NCI-H526 treated with DMSO at 0.1 percent for 48 hours (cell line): Measurements from ENCODE around the gene TBXT.
"Not testable (repeated sequence)": the region's sequence is repeated elsewhere in the genome, so short reads cannot be mapped to it uniquely, and the experiment has no call there.

Experiments
- DNase-seq: peaks from one replicate; lab custom pipeline; 2025; lab: John Stamatoyannopoulos, UW

Gene TBXT

GRCh38 chr6:166172546-166172945, 4.9 kb upstream of the TBXT start:
- no peak for DNase-seq

- DNase-seq, result no peak
Observed at GRCh38 chr6:166169549-166170421, 2.1 kb upstream of the TBXT start.

- DNase-seq, result no peak
Observed at GRCh38 chr6:166168616-166169548, 1.2 kb upstream of the TBXT start.

GRCh38 chr6:166167258-166167731, 356 bp downstream of the TBXT start:
- DNase-seq, result no peak

GRCh38 chr6:166166314-166167257, 1.1 kb downstream of the TBXT start:
- DNase-seq, result no peak

GRCh38 chr6:166165558-166166313, 1.9 kb downstream of the TBXT start:
- no peak for DNase-seq

- no peak for DNase-seq
Observed at GRCh38 chr6:166162599-166163342, 4.9 kb downstream of the TBXT start.

GRCh38 chr6:166157930-166158617, 9.6 kb downstream of the TBXT start:
- no peak for DNase-seq

- peak; percentile 11 for DNase-seq
Observed at GRCh38 chr6:166156942-166157341, 10.7 kb downstream of the TBXT start.

GRCh38 chr6:166153966-166154365, 13.7 kb downstream of the TBXT start:
- no peak for DNase-seq

- DNase-seq, result no peak
Observed at GRCh38 chr6:166152660-166153059, 15.0 kb downstream of the TBXT start.

- no peak for DNase-seq
Observed at GRCh38 chr6:166151798-166152197, 15.9 kb downstream of the TBXT start.

- no peak for DNase-seq
Observed at GRCh38 chr6:166145751-166146150, 21.9 kb downstream of the TBXT start.

- no peak for DNase-seq
Observed at GRCh38 chr6:166143011-166143410, 24.6 kb downstream of the TBXT start.

GRCh38 chr6:166127624-166128472, 39.8 kb downstream of the TBXT start:
- no peak for DNase-seq

GRCh38 chr6:166123115-166123514, 44.5 kb downstream of the TBXT start:
- DNase-seq, result not testable (repeated sequence)

- no peak for DNase-seq
Observed at GRCh38 chr6:166121726-166122125, 45.9 kb downstream of the TBXT start.

GRCh38 chr6:166119116-166119911, 48.3 kb downstream of the TBXT start:
- no peak for DNase-seq
